GM23248 (cell line): ENCODE data around the gene ERC2. TPM values are rescaled to one million over a fixed set of nuclear protein-coding genes. Genes with fewer than 3 reads are reported as not detected.
"Not testable (repeated sequence)": the region's sequence is repeated elsewhere in the genome, so short reads cannot be mapped to it uniquely, and the experiment has no call there.

Source experiments
- DNase-seq: peaks from one replicate; pipeline ENCODE4 v3.0.0-alpha.2; 2015
- H2AFZ ChIP-seq: fragments of 200-600 bp; sonication (generic); 2 replicates; pipeline ENCODE4 v1.6.1; 2016; ENCODE audit warnings: antibody characterized with exemption
- H3F3A ChIP-seq: fragments of 200-600 bp; sonication (generic); 2 replicates; pipeline ENCODE4 v1.6.1; 2016; ENCODE audit warnings: mild to moderate bottlenecking, antibody characterized with exemption, mixed run types; ENCODE audit not compliant: insufficient read depth
- H3K27ac ChIP-seq: fragments of 200-600 bp; sonication (generic); 2 replicates; pipeline ENCODE4 v1.5.1; 2016; ENCODE audit warnings: mild to moderate bottlenecking
- H3K27me3 ChIP-seq: fragments of 200-600 bp; sonication (generic); replicated peaks from 2 replicates; pipeline ENCODE4 v1.6.1; 2016; ENCODE audit warnings: mild to moderate bottlenecking; ENCODE audit not compliant: insufficient read depth
- H3K36me3 ChIP-seq: fragments of 200-600 bp; sonication (generic); 2 replicates; pipeline ENCODE4 v1.6.1; 2016; ENCODE audit warnings: low read depth, mild to moderate bottlenecking
- H3K4me1 ChIP-seq: fragments of 200-600 bp; sonication (generic); 2 replicates; pipeline ENCODE4 v1.6.1; 2016; ENCODE audit warnings: mild to moderate bottlenecking; ENCODE audit not compliant: insufficient read depth
- H3K4me2 ChIP-seq: fragments of 200-600 bp; sonication (generic); one replicate; pipeline ENCODE4 v1.6.1; 2016; ENCODE audit warnings: mild to moderate bottlenecking; ENCODE audit not compliant: unreplicated experiment
- H3K4me3 ChIP-seq: fragments of 200-600 bp; sonication (generic); 2 replicates; pipeline ENCODE4 v1.5.1; 2016; ENCODE audit warnings: mild to moderate bottlenecking
- H3K79me2 ChIP-seq: fragments of 200-600 bp; sonication (generic); 2 replicates; pipeline ENCODE4 v1.6.1; 2016; ENCODE audit warnings: mild to moderate bottlenecking; ENCODE audit not compliant: insufficient read depth
- H3K9ac ChIP-seq: fragments of 200-600 bp; sonication (generic); 2 replicates; pipeline ENCODE4 v1.6.1; 2016; ENCODE audit warnings: mild to moderate bottlenecking
- H3K9me2 ChIP-seq: fragments of 200-600 bp; sonication (generic); 2 replicates; pipeline ENCODE4 v1.6.1; 2016; ENCODE audit warnings: mixed run types, mild to moderate bottlenecking, moderate library complexity; ENCODE audit not compliant: insufficient read depth
- H3K9me3 ChIP-seq: fragments of 200-600 bp; sonication (generic); one replicate; pipeline ENCODE4 v1.6.1; 2017; ENCODE audit warnings: low read depth
- H4K20me1 ChIP-seq: fragments of 200-600 bp; sonication (generic); 2 replicates; pipeline ENCODE4 v1.6.0; 2016; ENCODE audit not compliant: insufficient read depth
- EZH2 ChIP-seq: fragments of 200-600 bp; sonication (generic); IDR thresholded peaks from 2 replicates; pipeline ENCODE4 v1.6.1; 2018; ENCODE audit warnings: antibody characterized with exemption, mild to moderate bottlenecking; ENCODE audit not compliant: insufficient read depth, poor library complexity, severe bottlenecking
- EZH2phosphoT487 ChIP-seq: fragments of 200-600 bp; sonication (generic); IDR thresholded peaks from 2 replicates; pipeline ENCODE4 v1.6.1; 2018; ENCODE audit warnings: antibody characterized with exemption, moderate library complexity, mild to moderate bottlenecking, low read depth; ENCODE audit not compliant: insufficient read depth
- WGBS, 2 experiments: methylation state at CpG; one replicate each; pipeline ENCODE4 v1.1.6; 2015 to 2017; ENCODE audit warnings: low lambda C conversion rate in 2 of 2, low coverage in 1 of 2; ENCODE audit errors: missing lambda C conversion rate in 2 of 2; 5-methylcytosine and 5-hydroxymethylcytosine counted together
- in situ Hi-C: fragments of 300-500 bp; cut with MboI; formaldehyde crosslinking; loops from 2 replicates; pipeline ENCODE4 v1.15.0; 2020
- polyA plus RNA-seq: library from polyadenylated mRNA; unstranded; fragments of >200 nt; fragmentation: Nextera tagmentation; extraction: Ambion mirVana; gene quantifications from 2 replicates; pipeline ENCODE4 v1.2.1, GENCODE V29; 2016
- total RNA-seq: library from RNA; depleted of rRNA; stranded (reverse); fragments of >200 nt; shearing (Covaris generic); gene quantifications from 2 replicates; pipeline ENCODE4 v1.2.3, GENCODE V29; 2014

The ERC2 gene
- total and polyA plus RNA-seq, 2 experiments from 2014 or later: not detected

DNA sequence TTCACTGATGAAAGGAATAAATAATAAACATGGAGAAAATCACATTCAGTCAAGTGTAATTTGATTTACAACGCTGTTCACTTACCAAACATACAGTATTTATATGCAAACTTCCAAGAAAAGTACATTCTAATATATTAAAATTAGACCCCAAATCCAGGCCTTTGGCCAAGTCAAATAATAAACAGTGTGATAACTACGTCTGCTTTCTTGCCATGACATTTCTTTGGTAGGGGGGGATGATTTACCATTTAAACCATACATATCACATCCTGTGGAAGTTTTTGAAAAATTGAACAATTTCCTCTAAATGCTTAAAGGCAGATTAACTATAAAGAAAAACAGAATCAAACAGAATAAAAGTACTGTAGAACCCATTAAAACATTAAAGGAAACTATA, 613.0 kb downstream of the ERC2 start:
- Histone ChIP-seq H3K4me2 (no peak overlapping the region), H3K36me3 (no peaks in the 10 kb centered on the region), H2AFZ (no peak overlapping the region), H3F3A (no peaks in the 10 kb centered on the region), H3K4me3 (no peak overlapping the region), H3K27ac (no peak overlapping the region), H3K79me2 (no peaks in the 10 kb centered on the region), H3K9me2 (no peaks in the 10 kb centered on the region), H4K20me1 (no peaks in the 10 kb centered on the region), H3K9me3 (no peaks in the 10 kb centered on the region), H3K27me3 (no peaks in the 10 kb centered on the region), H3K4me1 (no peaks in the 10 kb centered on the region), H3K9ac (no peak overlapping the region)
- no peak for TF ChIP-seq EZH2
- no peak for TF ChIP-seq EZH2phosphoT487
- 29 to 38% methylated on average over 2 of the region's 2 CpGs for WGBS, 2 experiments
- in situ Hi-C loops: no loop called here
- DNase-seq: no peak

DNA sequence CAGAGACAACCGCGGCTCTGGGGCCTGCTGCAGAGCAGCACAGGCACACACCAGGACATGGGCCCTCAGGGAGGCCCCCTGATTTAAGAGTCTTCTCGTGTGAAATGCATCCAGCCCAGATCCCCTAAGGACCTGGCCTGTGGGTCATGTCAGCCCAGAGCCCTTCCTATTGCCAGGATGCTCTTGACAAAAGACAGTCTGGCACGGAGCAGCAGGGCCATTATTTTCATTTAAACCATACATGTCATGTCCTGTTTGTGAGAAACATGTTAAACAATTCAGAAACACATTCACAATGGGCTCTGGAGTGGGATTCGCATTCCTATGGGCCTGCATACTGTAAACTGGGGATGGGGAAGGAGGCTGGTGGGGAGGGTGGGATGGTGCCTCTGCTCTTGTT, 613.8 kb downstream of the ERC2 start:
- H2AFZ ChIP-seq: no peak overlapping the region
- no peak for DNase-seq
- H3K9ac ChIP-seq: no peak overlapping the region
- no peaks in the 10 kb centered on the region for H3K4me1 ChIP-seq
- no peaks in the 10 kb centered on the region for H3K9me3 ChIP-seq
- H3F3A ChIP-seq: no peaks in the 10 kb centered on the region
- TF ChIP-seq EZH2phosphoT487 (no peak), EZH2 (no peak)
- no peak overlapping the region for H3K4me2 ChIP-seq
- 48 to 53% methylated on average over 5 of the region's 5 CpGs for WGBS, 2 experiments
- no peak overlapping the region for H3K4me3 ChIP-seq
- no peaks in the 10 kb centered on the region for H3K9me2 ChIP-seq
- H3K79me2 ChIP-seq: no peaks in the 10 kb centered on the region
- in situ Hi-C loops: no loop called here
- no peaks in the 10 kb centered on the region for H3K27me3 ChIP-seq
- H4K20me1 ChIP-seq: no peaks in the 10 kb centered on the region
- H3K36me3 ChIP-seq: no peaks in the 10 kb centered on the region
- H3K27ac ChIP-seq: no peak overlapping the region

DNA sequence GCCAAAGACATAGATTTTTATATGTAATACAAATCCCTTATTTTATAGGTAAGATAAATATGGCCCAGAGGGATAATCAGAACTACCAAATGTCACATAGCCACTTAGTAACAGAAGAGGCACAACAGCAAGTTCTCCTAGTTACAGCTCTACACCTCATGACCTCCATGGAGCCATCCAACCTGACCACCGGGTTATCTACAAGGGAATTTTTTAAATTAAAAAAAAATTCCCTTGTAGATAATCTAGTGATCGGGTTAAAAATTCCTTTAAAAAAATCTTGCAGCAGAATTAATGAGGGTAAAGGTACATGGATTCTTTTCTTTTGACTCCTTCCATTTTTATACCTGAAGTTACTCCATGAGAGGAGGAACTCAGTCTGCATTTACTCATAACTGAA, 615.9 kb downstream of the ERC2 start:
- no peak for DNase-seq
- no peak overlapping the region for H3K4me3 ChIP-seq
- in situ Hi-C loops: no loop called here
- H3K9me2 ChIP-seq: no peaks in the 10 kb centered on the region
- no peak overlapping the region for H3K9ac ChIP-seq
- no peaks in the 10 kb centered on the region for H3K4me1 ChIP-seq
- TF ChIP-seq EZH2phosphoT487 (no peak), EZH2 (no peak)
- H3F3A ChIP-seq: no peaks in the 10 kb centered on the region
- no peaks in the 10 kb centered on the region for H4K20me1 ChIP-seq
- H3K27ac ChIP-seq: no peak overlapping the region
- no peaks in the 10 kb centered on the region for H3K36me3 ChIP-seq
- 44 to 48% methylated on average over 2 of the region's 2 CpGs for WGBS, 2 experiments
- no peak overlapping the region for H3K4me2 ChIP-seq
- H2AFZ ChIP-seq: no peak overlapping the region
- H3K79me2 ChIP-seq: no peaks in the 10 kb centered on the region
- H3K9me3 ChIP-seq: no peaks in the 10 kb centered on the region
- H3K27me3 ChIP-seq: no peaks in the 10 kb centered on the region

DNA sequence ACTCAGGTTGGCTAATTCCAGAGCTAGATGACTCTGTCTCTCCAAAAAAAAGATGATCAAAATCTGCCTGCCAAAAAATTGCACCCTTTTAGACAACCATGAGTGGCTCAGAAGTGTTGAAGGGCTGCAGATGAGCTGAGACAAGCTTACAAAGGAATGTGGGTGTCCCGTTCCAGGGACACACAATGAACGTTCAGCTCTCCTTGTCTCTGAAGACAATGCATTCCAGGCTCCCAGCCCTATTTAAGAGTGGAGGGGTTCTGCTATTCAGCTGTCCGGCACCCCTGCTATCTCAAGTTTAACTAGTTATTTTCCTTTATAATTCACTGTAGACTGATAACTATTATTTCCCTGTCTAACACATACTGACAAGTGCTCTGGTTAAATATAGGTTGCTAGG, 626.1 kb downstream of the ERC2 start:
- no peaks in the 10 kb centered on the region; the same call in 1 of the 2 replicates for H3K27me3 ChIP-seq
- H3K79me2 ChIP-seq: no peaks in the 10 kb centered on the region
- no peaks in the 10 kb centered on the region for H3F3A ChIP-seq
- TF ChIP-seq EZH2 (no peak), EZH2phosphoT487 (no peak)
- no peaks in the 10 kb centered on the region for H3K9me3 ChIP-seq
- no peak overlapping the region for H3K4me2 ChIP-seq
- no peak overlapping the region for H3K27ac ChIP-seq
- no peaks in the 10 kb centered on the region for H3K36me3 ChIP-seq
- no peaks in the 10 kb centered on the region for H3K9me2 ChIP-seq
- H3K4me1 ChIP-seq: no peaks in the 10 kb centered on the region
- no peak overlapping the region for H3K4me3 ChIP-seq
- no peak overlapping the region for H3K9ac ChIP-seq
- H4K20me1 ChIP-seq: no peaks in the 10 kb centered on the region
- in situ Hi-C loops: no loop called here
- no peak overlapping the region for H2AFZ ChIP-seq
- no peak for DNase-seq
- 17 to 18% methylated on average over 3 of the region's 3 CpGs for WGBS, 2 experiments

DNA sequence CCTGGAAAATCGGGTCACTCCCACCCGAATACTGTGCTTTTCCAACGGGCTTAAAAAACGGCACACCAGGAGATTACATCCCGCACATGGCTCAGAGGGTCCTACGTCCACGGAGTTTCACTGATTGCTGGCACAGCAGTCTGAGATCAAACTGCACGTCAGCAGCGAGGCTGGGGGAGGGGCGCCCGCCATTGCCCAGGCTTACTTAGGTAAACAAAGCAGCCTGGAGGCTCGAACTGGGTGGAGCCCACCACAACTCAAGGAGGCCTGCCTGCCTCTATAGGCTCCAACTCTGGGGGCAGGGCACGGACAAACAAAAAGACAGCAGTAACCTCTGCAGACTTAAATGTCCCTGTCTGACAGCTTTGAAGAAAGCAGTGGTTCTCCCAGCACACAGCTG, 636.4 kb downstream of the ERC2 start:
- H3K27ac ChIP-seq, H3K9ac ChIP-seq, DNase-seq, H3K4me2 ChIP-seq, H3K4me3 ChIP-seq, H4K20me1 ChIP-seq, H3F3A ChIP-seq, H3K27me3 ChIP-seq, H2AFZ ChIP-seq, H3K4me1 ChIP-seq, H3K9me2 ChIP-seq, H3K36me3 ChIP-seq, H3K9me3 ChIP-seq, H3K79me2 ChIP-seq, in situ Hi-C loops: not testable (repeated sequence)
- 58 to 61% methylated on average over 13 of the region's 13 CpGs for WGBS, 2 experiments
